ENCODE results near the gene XIRP2.

GRCh38 chr2:167198576-167198975 lies 310.3 kb downstream of the XIRP2 start:
- TF ChIP-seq, protein P1, sequence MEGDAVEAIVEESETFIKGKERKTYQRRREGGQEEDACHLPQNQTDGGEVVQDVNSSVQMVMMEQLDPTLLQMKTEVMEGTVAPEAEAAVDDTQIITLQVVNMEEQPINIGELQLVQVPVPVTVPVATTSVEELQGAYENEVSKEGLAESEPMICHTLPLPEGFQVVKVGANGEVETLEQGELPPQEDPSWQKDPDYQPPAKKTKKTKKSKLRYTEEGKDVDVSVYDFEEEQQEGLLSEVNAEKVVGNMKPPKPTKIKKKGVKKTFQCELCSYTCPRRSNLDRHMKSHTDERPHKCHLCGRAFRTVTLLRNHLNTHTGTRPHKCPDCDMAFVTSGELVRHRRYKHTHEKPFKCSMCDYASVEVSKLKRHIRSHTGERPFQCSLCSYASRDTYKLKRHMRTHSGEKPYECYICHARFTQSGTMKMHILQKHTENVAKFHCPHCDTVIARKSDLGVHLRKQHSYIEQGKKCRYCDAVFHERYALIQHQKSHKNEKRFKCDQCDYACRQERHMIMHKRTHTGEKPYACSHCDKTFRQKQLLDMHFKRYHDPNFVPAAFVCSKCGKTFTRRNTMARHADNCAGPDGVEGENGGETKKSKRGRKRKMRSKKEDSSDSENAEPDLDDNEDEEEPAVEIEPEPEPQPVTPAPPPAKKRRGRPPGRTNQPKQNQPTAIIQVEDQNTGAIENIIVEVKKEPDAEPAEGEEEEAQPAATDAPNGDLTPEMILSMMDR (IDR thresholded peaks at IDR 0.05; ENCODE audit: low read depth, low read length), result no peak
- TF ChIP-seq EZH2phosphoT487 (IDR thresholded peaks at IDR 0.05; ENCODE audit: low read depth), result no peak
